ENCODE measurements around the gene PROSER3.

DNA sequence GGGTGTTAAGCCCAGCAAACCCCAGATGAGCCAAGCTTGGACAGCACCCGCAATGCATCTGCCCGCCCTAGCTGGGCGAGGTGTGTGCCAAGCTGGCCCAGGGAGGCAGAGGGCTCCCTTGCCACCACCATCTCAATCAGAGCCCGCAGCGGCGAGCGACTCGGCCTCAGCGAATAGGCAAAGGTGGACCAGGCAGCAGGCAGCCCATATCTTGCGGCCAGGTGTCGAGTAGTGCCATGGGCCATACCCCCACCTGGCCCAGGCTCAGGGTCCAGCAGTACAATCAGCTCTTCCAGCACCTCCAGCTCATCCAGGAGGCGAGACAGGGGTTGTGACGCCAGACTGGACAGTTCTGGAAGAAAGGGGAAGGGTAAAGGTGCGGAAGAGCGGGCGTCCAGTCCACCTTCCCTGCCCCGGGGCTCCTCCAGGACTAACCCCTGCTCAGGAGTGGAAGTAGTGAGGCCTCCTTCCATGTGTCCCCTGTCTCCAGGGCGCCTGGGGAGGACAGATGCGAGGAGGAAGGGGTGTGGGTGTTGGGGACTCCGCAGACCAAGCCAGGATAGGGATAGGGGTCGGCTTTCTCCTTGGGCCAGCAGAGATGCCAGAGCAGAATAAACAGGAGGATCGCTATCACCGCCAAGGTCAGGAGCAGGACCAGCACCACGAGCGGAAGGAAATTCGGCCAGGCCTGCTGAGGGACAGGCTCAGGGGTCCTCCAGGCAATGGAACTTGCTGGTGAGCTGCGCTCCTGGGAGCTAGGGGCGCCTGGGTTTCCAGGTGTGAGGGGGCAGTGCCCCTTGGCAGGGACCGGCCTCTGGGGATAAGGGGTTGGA is 18.5 kb upstream of the PROSER3 start:
- TF ChIP-seq, protein P1, sequence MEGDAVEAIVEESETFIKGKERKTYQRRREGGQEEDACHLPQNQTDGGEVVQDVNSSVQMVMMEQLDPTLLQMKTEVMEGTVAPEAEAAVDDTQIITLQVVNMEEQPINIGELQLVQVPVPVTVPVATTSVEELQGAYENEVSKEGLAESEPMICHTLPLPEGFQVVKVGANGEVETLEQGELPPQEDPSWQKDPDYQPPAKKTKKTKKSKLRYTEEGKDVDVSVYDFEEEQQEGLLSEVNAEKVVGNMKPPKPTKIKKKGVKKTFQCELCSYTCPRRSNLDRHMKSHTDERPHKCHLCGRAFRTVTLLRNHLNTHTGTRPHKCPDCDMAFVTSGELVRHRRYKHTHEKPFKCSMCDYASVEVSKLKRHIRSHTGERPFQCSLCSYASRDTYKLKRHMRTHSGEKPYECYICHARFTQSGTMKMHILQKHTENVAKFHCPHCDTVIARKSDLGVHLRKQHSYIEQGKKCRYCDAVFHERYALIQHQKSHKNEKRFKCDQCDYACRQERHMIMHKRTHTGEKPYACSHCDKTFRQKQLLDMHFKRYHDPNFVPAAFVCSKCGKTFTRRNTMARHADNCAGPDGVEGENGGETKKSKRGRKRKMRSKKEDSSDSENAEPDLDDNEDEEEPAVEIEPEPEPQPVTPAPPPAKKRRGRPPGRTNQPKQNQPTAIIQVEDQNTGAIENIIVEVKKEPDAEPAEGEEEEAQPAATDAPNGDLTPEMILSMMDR (IDR thresholded peaks at IDR 0.05; ENCODE audit: insufficient read depth, low read length), result no peak
- no peak for TF ChIP-seq GABPA (IDR thresholded peaks at IDR 0.05; ENCODE audit: low read depth)
- TF ChIP-seq, protein P2, sequence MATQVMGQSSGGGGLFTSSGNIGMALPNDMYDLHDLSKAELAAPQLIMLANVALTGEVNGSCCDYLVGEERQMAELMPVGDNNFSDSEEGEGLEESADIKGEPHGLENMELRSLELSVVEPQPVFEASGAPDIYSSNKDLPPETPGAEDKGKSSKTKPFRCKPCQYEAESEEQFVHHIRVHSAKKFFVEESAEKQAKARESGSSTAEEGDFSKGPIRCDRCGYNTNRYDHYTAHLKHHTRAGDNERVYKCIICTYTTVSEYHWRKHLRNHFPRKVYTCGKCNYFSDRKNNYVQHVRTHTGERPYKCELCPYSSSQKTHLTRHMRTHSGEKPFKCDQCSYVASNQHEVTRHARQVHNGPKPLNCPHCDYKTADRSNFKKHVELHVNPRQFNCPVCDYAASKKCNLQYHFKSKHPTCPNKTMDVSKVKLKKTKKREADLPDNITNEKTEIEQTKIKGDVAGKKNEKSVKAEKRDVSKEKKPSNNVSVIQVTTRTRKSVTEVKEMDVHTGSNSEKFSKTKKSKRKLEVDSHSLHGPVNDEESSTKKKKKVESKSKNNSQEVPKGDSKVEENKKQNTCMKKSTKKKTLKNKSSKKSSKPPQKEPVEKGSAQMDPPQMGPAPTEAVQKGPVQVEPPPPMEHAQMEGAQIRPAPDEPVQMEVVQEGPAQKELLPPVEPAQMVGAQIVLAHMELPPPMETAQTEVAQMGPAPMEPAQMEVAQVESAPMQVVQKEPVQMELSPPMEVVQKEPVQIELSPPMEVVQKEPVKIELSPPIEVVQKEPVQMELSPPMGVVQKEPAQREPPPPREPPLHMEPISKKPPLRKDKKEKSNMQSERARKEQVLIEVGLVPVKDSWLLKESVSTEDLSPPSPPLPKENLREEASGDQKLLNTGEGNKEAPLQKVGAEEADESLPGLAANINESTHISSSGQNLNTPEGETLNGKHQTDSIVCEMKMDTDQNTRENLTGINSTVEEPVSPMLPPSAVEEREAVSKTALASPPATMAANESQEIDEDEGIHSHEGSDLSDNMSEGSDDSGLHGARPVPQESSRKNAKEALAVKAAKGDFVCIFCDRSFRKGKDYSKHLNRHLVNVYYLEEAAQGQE (IDR thresholded peaks at IDR 0.05; ENCODE audit: insufficient replicate concordance, low read depth), result no peak
- no peak for TF ChIP-seq SPI1 (IDR thresholded peaks at IDR 0.05; ENCODE audit: borderline replicate concordance, low read depth)
- TF ChIP-seq POLR2AphosphoS5 (IDR thresholded peaks at IDR 0.05; ENCODE audit: low read depth), result peak; percentile 38; the same call in 1 of the 2 replicates
